ENCODE data around the gene TMEM143.

TMEM143 gene

GRCh38 chr19:48290401-48290770 lies 73.4 kb downstream of the TMEM143 start:
- Mint-ChIP-seq H3K27me3 (peaks cover 13% of the 10 kb centered on the region), H3K9me3 (peaks cover 12% of the 10 kb centered on the region), H3K36me3 (ENCODE audit: low read depth) (peaks cover 9% of the 10 kb centered on the region), H3K27ac (no peak overlapping the region), H3K4me1 (ENCODE audit: low read depth) (peaks cover 9% of the 10 kb centered on the region), H3K4me3 (no peak overlapping the region)
- no peak for DNase-seq

GRCh38 chr19:48287748-48288147 lies 76.0 kb downstream of the TMEM143 start:
- Mint-ChIP-seq H3K9me3 (peaks cover 17% of the 10 kb centered on the region), H3K4me1 (ENCODE audit: low read depth) (peaks cover 9% of the 10 kb centered on the region), H3K36me3 (ENCODE audit: low read depth) (peaks cover 9% of the 10 kb centered on the region), H3K4me3 (no peak overlapping the region), H3K27ac (no peak overlapping the region), H3K27me3 (peaks cover 9% of the 10 kb centered on the region)
- DNase-seq, result no peak

- Mint-ChIP-seq H3K27me3 (no peaks in the 10 kb centered on the region), H3K27ac (no peak overlapping the region), H3K9me3 (peaks cover 17% of the 10 kb centered on the region), H3K36me3 (ENCODE audit: low read depth) (peaks cover 9% of the 10 kb centered on the region), H3K4me1 (ENCODE audit: low read depth) (no peaks in the 10 kb centered on the region), H3K4me3 (no peak overlapping the region)
- DNase-seq, result no peak
Observed at GRCh38 chr19:48284896-48285295, 78.8 kb downstream of the TMEM143 start.

- Mint-ChIP-seq H3K27ac (no peak overlapping the region), H3K36me3 (ENCODE audit: low read depth) (peaks cover 9% of the 10 kb centered on the region), H3K9me3 (peaks cover 17% of the 10 kb centered on the region), H3K4me3 (no peak overlapping the region), H3K27me3 (no peaks in the 10 kb centered on the region), H3K4me1 (ENCODE audit: low read depth) (peaks cover 4% of the 10 kb centered on the region)
- DNase-seq, result no peak
Observed at GRCh38 chr19:48283908-48284307, 79.8 kb downstream of the TMEM143 start.
